Measurements from ENCODE around the gene BLCAP.

Gene BLCAP

DNA sequence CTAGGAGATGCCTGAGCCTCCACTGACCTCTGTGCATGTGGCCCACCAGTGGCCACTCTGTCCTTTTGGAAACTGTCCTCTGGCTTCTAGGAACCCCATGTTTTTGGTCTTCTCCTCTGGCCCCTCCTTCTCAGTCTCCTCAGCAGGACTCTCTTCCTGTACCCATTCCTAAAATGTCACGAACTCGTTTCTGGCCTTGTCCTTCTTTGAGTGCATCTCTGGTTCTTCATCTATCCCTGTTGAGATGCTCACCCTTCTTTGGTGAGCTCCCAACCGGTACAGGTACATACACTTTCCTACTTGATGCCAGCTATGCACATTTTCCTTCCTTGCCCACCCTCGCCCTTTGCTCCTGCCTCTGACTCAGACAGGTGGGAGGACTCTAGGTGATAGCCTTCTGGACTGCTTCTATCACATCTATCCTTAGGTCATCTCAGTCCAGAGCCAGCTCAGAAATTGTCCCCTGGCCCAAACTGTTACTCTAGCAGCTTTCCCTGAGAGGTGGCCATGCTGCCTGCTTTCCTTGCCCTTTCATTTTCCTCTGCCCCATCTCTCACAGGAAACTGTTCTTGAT, 21.4 kb downstream of the BLCAP start:
- TF ChIP-seq, protein P1, sequence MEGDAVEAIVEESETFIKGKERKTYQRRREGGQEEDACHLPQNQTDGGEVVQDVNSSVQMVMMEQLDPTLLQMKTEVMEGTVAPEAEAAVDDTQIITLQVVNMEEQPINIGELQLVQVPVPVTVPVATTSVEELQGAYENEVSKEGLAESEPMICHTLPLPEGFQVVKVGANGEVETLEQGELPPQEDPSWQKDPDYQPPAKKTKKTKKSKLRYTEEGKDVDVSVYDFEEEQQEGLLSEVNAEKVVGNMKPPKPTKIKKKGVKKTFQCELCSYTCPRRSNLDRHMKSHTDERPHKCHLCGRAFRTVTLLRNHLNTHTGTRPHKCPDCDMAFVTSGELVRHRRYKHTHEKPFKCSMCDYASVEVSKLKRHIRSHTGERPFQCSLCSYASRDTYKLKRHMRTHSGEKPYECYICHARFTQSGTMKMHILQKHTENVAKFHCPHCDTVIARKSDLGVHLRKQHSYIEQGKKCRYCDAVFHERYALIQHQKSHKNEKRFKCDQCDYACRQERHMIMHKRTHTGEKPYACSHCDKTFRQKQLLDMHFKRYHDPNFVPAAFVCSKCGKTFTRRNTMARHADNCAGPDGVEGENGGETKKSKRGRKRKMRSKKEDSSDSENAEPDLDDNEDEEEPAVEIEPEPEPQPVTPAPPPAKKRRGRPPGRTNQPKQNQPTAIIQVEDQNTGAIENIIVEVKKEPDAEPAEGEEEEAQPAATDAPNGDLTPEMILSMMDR (IDR thresholded peaks at IDR 0.05; ENCODE audit: extremely low read depth, missing control alignments): no peak
- no peak for DNase-seq (ENCODE audit: low spot score)

DNA sequence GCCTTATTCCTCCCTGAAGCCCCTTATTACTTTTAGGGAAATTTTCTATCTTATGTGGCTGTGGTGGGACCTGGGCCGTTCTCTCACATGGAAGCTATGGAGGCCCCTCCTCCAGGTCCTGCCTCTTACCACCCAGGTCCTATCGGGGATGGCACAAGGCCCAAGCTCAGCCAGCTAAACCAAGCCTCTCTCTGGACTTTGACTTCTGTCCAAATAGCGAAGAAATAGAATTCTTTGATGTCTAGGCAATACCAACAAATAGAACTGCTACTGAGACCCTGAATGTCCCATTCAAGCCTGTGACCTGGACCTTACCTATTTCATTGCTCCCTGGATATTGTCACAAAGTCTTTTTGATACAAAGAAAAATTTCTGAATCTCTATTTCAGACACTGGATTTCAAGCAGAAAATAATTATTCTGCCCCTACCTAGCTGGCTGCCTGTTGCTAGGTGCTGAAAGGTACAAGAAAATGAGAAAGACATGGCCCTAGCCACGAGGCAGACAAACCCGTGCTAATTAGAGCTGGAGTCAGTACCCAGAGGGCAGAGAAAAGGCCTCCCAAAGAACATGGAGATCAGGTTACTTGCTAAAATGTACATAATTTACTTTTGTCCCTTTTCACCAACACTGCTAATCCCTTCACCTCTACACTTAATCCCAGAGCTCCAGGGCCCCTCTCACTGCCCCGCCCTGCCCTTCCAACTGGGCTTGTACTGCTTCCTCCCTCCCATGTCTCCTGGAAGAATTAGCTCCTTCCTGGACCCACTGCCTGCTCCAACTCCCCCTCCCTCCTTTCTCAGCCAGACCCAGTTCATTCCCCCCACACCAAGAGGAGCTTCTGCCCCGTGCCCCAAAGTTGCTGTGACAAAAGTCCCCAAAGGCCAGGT, 22.2 kb downstream of the BLCAP start:
- TF ChIP-seq, protein P1 (IDR thresholded peaks at IDR 0.05; ENCODE audit: extremely low read depth, missing control alignments): no peak
- DNase-seq (ENCODE audit: low spot score): no peak

DNA sequence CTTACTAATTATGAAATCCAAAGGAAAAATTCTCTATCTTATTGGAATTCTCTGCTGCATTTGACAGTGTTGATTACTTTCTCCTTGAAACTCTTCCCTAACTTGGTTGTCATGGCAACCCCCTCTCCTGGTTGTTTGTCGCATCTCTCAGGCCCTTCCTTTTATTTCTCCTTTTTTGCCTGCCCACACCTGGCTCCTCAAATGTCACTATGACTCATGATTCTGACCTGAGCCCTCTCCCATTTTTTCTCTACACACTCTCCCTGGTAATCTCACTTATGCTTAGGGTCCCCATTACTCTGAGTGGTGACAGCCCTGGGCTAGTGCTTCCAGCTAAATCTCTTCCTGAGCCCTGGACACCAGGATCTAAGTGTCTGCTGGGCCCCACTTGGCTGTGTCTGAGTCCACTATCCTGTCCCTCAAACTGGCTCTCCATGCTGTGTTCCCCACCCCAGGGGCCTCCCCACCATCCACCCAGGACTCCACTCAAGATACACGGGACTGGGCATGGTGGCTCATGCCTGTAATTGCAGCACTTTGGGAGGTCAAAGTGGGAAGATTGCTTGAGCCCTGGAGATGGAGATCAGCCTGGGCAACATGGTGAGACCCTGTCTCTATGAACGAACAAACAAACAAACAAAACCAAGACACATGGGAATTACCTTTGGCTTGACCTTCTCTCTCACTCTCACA, 23.1 kb downstream of the BLCAP start:
- TF ChIP-seq, protein P1 (IDR thresholded peaks at IDR 0.05; ENCODE audit: extremely low read depth, missing control alignments): no peak
- no peak for DNase-seq (ENCODE audit: low spot score)

DNA sequence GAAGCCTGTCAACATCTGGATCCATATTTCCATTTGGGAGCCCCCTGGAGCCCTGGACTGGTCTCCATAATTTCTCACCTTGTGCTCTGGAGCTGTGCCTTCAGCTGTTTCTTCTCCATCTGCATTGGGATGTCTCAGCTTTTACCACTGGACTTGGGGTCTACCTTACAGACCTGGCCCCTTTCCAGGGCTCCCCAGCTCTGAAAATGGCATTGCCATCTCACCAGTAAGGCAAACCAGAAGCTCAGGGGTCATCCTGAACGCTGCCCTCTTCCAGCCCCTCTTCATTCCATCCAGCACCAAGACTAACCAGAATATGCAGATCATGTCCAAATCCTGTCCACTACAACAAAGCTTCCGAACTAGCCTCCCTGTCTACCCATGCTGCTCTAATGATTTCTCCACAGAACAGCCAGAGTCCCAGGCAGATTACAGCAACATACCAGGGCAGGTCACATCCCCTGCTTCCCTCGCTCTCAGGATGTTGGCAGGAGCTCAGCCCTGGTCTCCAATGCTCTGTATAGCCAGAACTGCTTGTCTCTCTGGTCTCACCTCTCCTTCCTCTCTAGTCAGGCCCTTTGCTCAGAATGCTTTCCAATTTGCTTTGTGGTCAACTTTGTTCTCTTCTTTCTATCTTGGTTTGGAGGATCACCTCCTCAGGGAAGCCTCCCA, 24.3 kb downstream of the BLCAP start:
- TF ChIP-seq, protein P1 (IDR thresholded peaks at IDR 0.05; ENCODE audit: extremely low read depth, missing control alignments): no peak
- no peak for DNase-seq (ENCODE audit: low spot score)

DNA sequence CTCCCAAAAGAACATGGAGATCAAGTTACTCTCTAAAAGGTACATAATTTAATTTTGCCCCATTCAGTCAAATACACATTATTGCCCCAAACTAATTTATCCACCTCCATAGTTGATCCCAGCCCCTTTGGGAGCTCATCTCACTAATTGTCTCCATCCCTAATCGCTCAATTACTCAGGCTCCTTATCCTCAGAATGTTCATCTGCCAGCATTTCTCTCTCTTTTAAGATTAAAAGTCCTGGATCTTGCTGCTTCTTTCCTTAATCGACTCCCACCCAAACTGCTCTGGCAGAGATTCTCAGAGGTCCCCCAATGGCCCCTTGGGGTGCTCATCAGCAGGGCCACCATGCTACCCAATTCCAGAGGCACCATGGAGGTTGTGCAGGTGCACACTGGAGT, 25.0 kb downstream of the BLCAP start:
- no peak for DNase-seq (ENCODE audit: low spot score)
- TF ChIP-seq, protein P1 (IDR thresholded peaks at IDR 0.05; ENCODE audit: extremely low read depth, missing control alignments): no peak

DNA sequence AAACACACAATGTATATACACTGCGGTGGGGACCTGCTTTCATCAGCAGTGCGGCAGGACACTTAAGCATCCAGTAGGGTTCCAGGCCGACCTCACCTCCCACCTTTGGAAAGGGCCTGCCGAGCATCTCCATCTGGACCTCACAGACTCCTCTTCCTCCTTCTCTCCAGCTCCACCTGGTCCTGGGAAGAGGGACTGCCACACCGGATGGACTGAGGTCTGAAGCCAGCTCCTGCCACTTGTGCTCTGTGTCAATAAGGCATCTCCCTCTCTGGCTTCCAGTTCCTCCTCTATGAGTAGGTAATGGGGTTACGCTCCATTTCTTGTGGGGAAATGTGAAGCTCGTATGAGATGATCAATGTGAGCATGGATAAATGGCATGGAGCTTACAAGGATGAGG, 25.7 kb downstream of the BLCAP start:
- TF ChIP-seq, protein P1 (IDR thresholded peaks at IDR 0.05; ENCODE audit: extremely low read depth, missing control alignments): no peak
- no peak for DNase-seq (ENCODE audit: low spot score)

Measured in GM20000 (cell line).